ENCODE data around the gene CD180. TPM values are rescaled to one million over a fixed set of nuclear protein-coding genes. Genes with fewer than 3 reads are reported as not detected.

Gene CD180
- total and polyA plus RNA-seq, 4 donors: 0.59 to 2.6 (median 2.2) TPM

DNA sequence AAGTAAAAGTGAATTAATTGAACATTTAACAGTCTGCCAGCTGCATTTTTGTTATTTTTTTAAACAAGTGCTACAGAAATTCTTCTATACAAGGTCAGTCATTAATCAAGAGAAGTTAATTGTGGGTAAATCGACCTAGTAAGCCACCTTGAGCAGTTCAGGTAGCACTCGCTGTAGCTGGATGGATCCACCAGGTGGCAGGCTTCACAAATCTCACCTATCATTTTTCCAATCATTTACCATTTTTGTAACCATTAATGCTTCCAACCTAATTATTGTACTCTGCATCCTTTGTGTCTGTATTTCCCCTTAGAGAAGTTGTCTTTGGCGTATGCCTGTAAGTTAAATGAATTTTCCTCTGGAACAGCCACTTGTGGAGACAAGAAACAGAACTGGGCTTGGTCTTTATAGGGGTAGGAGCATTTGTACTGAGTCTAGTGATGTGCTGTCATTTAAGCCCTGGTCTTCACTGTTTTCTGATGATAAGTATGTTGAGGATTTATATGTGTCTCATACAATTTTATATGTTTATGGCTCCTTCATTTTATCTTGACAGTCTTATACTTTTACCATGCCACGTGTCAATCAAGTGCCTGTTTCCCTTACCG is 39.5 kb downstream of the CD180 start:
- DNase-seq: no peak
- no peaks in the 10 kb centered on the region for H3K9me3 ChIP-seq (ENCODE audit: control insufficient read depth in 4 of 4, insufficient read depth in 3 of 4, low read length in 3 of 4)
- no peak overlapping the region for H3K4me3 ChIP-seq
- 66 to 70% methylated on average over 5 of the region's 5 CpGs for WGBS, 2 donors
- no peak overlapping the region for H3K9ac ChIP-seq (ENCODE audit: insufficient read depth in 1 of 2, low read length in 2 of 2)
- no peaks in the 10 kb centered on the region for H3K27me3 ChIP-seq (ENCODE audit: control insufficient read depth in 3 of 3, insufficient read depth in 3 of 3, low read length in 2 of 3)
- H3K4me1 ChIP-seq (ENCODE audit: control insufficient read depth in 5 of 5, insufficient read depth in 5 of 5, low read length in 5 of 5): no peaks in the 10 kb centered on the region
- peaks cover 21 to 56% (median 34%) of the 10 kb centered on the region in 4 donors for H3K36me3 ChIP-seq (ENCODE audit: control insufficient read depth in 4 of 4, insufficient read depth in 4 of 4, low read length in 4 of 4)
- TF ChIP-seq, protein P1, sequence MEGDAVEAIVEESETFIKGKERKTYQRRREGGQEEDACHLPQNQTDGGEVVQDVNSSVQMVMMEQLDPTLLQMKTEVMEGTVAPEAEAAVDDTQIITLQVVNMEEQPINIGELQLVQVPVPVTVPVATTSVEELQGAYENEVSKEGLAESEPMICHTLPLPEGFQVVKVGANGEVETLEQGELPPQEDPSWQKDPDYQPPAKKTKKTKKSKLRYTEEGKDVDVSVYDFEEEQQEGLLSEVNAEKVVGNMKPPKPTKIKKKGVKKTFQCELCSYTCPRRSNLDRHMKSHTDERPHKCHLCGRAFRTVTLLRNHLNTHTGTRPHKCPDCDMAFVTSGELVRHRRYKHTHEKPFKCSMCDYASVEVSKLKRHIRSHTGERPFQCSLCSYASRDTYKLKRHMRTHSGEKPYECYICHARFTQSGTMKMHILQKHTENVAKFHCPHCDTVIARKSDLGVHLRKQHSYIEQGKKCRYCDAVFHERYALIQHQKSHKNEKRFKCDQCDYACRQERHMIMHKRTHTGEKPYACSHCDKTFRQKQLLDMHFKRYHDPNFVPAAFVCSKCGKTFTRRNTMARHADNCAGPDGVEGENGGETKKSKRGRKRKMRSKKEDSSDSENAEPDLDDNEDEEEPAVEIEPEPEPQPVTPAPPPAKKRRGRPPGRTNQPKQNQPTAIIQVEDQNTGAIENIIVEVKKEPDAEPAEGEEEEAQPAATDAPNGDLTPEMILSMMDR (IDR thresholded peaks at IDR 0.05; ENCODE audit: control extremely low read depth, extremely low read depth): peak; percentile 28
- H3K27ac ChIP-seq (ENCODE audit: low read depth in 1 of 2, low read length in 1 of 2): no peak overlapping the region
- ATAC-seq (ENCODE audit: insufficient read depth, low FRiP score): no peak

DNA sequence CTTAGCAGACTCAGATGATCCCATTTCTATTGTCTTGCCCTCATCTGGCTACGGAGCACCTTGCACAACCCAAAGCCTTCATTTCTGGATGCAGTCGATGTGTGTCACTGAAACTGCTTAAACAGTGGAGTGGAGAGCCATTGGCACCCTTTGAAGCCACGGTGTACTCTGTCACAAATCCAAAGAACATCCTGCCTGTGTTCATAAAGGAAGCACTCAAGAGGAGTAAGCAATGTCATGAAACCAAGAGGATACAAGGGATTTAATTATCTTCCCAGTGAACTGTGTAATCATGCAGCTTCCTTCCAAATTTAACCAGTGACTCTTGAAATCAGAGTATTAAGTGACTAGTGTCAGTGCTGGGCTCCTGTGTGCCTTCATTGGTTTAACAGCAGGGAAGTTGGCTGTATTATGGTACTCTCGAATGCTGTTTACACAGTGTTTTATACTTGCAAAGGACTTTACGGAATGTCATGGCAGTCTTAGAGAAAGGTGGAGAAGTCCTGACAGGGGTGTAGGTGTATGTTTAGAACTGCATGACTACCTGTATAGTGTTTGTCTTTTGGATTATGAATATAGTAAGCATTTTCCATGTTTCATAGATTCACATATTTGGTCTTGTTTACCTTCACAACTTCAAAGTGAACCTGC is 41.9 kb downstream of the CD180 start:
- 58 to 76% methylated on average over 5 of the region's 5 CpGs for WGBS, 2 donors
- Histone ChIP-seq H3K4me1 (ENCODE audit: control insufficient read depth in 5 of 5, insufficient read depth in 5 of 5, low read length in 5 of 5) (no peaks in the 10 kb centered on the region), H3K9me3 (ENCODE audit: control insufficient read depth in 4 of 4, insufficient read depth in 3 of 4, low read length in 3 of 4) (peaks cover 0 to 2% (median 0%) of the 10 kb centered on the region in 4 donors), H3K27ac (ENCODE audit: low read depth in 1 of 2, low read length in 1 of 2) (peak overlapping the region in 1 of 2 donors; percentile 14), H3K9ac (ENCODE audit: insufficient read depth in 1 of 2, low read length in 2 of 2) (no peak overlapping the region), H3K36me3 (ENCODE audit: control insufficient read depth in 4 of 4, insufficient read depth in 4 of 4, low read length in 4 of 4) (peaks cover 24 to 64% (median 38%) of the 10 kb centered on the region in 4 donors), H3K4me3 (no peak overlapping the region), H3K27me3 (ENCODE audit: control insufficient read depth in 3 of 3, insufficient read depth in 3 of 3, low read length in 2 of 3) (no peaks in the 10 kb centered on the region)
- DNase-seq (peak in 1 of 3 donors; percentile 31), ATAC-seq (ENCODE audit: insufficient read depth, low FRiP score) (peak; percentile 46)
- TF ChIP-seq, protein P1 (IDR thresholded peaks at IDR 0.05; ENCODE audit: control extremely low read depth, extremely low read depth): no peak

DNA sequence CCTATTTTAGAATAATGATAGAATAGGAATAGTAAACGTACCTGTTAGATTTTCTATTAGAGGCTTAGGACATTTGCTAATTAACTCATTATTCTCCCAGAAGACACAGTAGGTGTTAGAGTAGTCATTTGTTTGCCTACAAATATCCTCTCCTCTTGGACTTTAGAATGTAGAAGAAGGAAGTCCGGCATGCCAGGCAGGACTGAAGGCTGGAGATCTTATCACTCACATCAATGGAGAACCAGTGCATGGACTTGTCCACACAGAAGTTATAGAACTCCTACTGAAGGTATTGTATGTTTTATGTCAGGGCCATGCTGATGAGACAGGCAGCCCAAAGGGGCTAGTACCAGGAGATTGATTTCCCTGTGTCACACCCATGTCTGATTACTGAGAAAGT is 43.3 kb downstream of the CD180 start:
- DNase-seq (no peak), ATAC-seq (ENCODE audit: insufficient read depth, low FRiP score) (no peak)
- 69 to 82% methylated on average over 2 of the region's 2 CpGs for WGBS, 2 donors
- Histone ChIP-seq H3K4me3 (no peak overlapping the region), H3K9me3 (ENCODE audit: control insufficient read depth in 4 of 4, insufficient read depth in 3 of 4, low read length in 3 of 4) (peaks cover 0 to 2% (median 0%) of the 10 kb centered on the region in 4 donors), H3K27me3 (ENCODE audit: control insufficient read depth in 3 of 3, insufficient read depth in 3 of 3, low read length in 2 of 3) (no peaks in the 10 kb centered on the region), H3K4me1 (ENCODE audit: control insufficient read depth in 5 of 5, insufficient read depth in 5 of 5, low read length in 5 of 5) (peaks cover 0 to 10% (median 6%) of the 10 kb centered on the region in 5 donors), H3K9ac (ENCODE audit: insufficient read depth in 1 of 2, low read length in 2 of 2) (no peak overlapping the region), H3K27ac (ENCODE audit: low read depth in 1 of 2, low read length in 1 of 2) (no peak overlapping the region), H3K36me3 (ENCODE audit: control insufficient read depth in 4 of 4, insufficient read depth in 4 of 4, low read length in 4 of 4) (peaks cover 27 to 62% (median 37%) of the 10 kb centered on the region in 4 donors)
- TF ChIP-seq, protein P1 (IDR thresholded peaks at IDR 0.05; ENCODE audit: control extremely low read depth, extremely low read depth): no peak

Measured in lung (tissue), 12 donors.